HUDEP-2 (cell line): ENCODE data around the gene PLA2G4F.

ENCODE experiments used
- DNase-seq, 76 experiments: peaks; one replicate each; lab custom pipeline; 2025; ENCODE audit not compliant: unreplicated experiment in 76 of 76; lab: John Stamatoyannopoulos, UW

The PLA2G4F gene

DNA sequence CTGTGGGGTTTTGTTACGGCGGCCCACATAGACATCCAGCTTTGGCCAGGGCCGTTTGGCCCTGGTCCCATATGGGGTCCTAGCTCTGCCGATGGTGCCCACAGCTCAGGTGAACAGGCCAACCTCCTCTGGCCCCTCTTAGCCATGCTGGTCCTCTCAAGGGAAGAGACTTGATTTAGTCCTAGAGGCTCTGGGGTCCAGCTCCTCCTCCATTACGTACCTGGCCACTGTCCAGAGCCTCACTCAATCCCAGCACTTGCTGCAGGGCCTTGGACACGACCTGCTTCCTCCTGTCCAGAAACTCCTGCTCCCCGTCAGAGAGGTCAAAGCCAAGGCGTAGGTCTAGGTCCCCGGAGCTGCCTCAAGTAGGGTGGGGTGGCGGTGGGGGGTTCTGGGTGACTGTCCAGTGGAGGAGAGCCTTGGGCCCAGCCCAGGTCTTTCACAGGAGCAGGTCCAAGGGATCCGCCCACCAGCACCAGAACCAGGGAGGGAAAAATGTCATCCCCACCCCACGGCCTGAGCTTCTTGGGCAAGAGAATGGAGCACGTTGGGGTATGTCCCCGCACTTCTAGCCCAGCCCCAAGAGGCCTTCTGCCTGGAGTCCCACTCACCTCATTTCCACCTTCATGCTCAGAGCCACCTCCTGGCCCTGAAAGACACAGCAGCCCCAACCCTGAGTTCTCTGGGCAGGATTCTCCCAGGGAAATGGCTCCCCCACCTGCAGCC lies 6.8 kb downstream of the PLA2G4F start:
- no peak for DNase-seq

DNA sequence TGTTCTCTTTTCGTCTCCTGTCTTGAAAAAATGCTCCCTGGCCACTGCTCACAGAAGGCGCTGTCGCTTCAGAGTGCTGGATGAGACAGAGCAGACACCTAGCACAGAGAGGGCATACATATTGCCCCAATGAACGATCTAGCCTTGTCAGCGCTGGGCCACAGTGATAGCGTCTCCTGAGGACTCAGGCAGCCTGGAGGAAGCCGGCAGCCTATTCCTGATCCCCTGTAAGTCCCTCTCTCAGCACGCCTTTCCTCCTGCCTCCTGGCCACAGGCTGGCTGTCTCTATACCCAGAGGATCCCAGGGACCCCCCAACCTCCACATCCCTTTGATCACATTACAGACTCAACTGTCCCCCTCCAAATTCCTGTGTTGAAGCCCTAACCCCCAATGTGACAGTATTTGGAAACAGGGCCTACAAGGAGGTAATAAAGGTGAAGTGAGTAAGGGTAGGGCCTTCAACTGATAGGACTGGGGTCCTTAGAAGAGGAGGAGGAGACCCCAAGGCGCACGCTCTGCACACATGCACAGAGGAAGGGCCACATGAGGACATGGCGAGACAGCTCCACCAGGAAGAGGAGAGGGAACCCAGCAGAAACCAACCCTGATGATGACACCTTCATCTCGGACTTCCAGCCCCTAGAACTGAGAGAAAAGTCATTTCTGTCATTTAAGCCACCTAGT lies 7.5 kb downstream of the PLA2G4F start:
- no peak for DNase-seq

DNA sequence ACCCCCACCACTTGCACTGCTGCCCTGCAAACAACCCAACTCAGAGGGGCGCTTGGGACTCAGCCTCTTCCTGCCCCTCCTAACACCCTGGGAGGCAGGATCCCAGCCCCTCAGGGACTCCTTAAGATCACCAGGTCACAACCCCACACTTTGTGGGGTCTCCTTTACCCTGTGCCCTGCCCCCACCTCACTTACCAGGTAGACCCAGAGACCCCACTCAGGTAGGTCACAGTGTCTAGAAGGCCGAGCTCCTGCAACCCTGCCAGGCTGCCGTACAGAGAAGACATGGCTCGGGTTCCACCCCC lies 9.1 kb downstream of the PLA2G4F start:
- DNase-seq, result no peak

DNA sequence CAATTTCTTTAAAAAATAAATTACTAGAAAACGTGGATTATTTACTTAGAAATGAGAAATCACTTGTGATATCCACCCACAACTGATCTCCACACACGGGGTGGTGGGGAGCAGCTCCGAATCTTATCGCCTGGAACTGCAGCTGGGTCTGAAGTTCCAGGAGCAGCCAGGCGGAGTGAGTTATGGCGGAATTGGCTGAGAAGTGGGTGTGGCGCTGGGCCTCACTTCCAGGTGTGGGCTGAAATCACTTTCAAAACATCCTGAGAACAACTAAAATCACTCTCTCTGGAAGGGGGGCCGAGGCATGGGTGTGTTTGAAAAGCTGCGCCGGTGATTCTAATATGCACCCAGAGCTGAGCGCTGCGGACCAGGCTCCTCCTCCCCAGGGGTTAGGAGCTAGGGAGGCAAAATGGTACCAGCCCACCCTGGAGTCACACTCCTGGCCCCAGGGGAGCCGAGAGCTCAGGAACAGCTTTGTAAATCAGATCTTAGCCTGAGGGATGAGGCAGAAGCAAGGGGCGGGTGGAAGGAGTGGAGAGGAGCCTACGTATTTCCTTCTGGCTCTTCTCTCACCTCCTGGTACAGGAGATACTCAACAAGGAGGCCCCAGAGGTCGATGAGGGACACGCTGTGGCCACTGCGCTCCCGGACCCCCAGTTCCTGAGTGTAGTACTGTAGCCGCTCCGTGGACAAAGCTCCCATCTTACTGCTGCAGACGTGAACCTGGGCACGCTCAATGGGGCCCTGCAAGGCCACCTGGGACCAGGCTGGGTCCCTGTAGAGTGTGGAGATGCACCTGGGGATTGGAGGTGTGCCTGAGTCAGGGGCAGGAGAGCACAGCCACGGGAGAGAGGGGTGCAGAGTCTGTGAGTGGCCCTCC lies 9.6 kb downstream of the PLA2G4F start:
- DNase-seq, result no peak

DNA sequence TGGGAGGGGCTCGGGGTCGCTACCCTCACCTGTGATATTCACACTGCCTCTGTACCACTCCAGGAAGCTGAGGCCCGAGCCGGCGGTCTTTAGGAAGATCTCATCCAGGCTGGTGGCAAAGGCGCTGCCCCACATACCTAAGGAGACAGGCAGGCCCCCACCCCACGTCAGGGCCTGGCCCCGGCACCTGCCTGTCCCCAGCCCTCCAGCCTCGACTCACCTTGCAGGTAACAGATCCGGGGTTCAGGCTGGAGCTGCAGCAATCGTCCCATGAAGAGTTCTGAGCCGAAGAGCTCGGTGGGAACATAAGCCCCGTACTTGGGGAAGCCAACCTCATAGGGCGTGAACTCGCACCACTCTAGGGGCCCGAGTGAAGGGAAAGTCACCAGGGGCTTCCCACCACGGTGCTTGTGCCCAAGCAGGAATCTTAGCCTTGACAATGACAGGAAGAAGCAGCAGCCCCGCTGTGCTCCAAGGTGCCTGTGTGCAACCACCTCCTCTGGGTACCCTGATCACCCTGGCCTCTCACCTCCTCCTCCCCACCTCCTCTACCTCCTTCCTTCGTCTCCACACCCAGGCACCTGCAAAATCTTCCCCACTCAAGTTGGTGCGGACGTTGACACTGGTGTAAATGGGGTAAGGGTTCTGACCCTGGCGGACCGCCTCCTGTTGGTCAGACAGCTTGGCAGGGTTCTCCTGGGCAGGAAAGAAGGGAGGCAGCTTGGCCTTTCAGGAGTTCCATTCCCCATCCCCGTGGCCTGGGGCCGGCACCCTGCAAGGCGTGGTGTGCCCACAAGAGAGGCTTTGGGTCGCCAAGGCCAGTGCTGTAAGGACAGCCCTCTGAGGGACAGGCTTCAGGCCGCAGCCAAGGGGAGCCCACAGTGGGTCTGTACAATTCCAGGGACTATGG lies 10.6 kb downstream of the PLA2G4F start:
- DNase-seq, result no peak

DNA sequence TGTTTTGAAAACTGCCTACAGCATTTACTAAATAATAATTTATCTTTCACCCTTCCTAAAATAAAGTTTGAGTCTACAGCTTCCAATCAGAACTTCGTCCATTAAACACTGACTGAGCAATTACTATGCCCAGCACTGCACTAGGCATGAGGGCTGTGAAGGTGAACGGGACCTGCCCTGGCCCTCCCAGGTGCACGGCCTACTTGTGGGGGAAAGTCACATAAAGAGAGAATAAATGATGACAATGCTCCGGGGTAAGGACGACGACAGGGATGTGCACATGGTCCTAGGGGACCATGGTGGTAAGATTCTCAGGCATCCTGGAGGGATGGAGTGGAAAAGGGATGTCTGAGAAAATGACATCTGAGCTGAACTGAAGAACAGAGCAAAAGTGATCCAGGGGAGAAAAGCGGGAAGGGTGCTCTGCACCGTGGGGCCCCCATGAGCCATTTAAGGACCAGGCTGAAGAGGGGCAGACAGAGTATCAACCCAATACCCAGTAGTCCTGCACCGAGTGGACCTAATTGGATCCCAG lies 11.5 kb downstream of the PLA2G4F start:
- DNase-seq, result no peak

DNA sequence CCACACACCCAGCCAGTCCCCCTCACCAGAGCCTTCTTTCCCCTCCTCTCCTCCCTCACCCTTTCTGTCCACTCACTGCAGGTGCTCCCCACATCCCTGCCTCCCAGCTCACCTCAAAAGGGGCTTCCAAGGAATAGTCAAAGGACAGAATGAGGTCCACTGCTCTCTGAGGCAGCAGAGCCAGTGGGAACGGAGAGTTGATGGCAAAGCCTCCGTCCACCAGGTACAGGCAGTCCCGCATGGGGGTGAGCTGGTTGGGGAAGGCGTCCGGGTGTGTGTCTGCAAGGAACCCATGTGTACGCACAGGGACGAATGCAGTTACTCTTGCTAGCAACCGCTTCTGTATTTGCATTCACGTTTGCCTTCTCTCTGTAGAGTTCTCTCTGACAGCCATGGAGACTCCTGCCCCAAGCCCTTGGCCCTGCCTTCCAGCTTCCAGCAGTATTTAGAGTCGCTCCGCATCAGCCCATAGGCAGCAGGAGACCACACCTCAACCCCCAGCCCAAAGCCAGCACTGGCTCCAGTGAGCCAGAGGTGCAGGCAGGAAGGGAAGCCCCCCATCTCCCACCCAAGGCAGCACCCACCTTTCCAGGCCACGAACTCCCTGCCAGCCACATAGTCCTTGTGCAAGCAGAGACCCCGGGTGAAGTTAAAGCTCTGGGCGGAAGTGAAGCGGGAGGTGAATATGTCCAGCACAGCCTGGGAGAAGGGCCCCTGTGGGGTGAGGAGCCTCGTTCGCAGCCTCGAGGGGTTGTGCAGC lies 12.4 kb downstream of the PLA2G4F start:
- no peak for DNase-seq

DNA sequence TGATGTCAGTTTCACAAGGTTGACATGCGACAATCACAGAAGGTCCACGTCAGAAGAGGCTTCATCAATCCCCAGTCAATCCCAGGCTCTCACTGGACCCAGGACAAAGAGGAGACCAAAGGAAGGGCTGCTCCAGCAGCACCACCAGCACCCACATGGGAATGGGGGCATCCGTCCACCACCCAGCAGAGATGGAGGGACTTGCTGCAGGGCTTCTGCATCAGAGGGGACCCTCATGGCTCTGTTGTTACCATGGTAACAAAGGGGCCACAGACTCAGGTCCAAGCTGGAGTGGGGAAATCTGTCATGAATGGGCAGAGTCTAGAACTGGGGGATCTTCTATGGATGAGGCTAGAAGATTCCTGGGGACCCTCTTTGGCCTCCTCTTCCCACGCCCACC lies 13.1 kb downstream of the PLA2G4F start:
- no peak for DNase-seq

DNA sequence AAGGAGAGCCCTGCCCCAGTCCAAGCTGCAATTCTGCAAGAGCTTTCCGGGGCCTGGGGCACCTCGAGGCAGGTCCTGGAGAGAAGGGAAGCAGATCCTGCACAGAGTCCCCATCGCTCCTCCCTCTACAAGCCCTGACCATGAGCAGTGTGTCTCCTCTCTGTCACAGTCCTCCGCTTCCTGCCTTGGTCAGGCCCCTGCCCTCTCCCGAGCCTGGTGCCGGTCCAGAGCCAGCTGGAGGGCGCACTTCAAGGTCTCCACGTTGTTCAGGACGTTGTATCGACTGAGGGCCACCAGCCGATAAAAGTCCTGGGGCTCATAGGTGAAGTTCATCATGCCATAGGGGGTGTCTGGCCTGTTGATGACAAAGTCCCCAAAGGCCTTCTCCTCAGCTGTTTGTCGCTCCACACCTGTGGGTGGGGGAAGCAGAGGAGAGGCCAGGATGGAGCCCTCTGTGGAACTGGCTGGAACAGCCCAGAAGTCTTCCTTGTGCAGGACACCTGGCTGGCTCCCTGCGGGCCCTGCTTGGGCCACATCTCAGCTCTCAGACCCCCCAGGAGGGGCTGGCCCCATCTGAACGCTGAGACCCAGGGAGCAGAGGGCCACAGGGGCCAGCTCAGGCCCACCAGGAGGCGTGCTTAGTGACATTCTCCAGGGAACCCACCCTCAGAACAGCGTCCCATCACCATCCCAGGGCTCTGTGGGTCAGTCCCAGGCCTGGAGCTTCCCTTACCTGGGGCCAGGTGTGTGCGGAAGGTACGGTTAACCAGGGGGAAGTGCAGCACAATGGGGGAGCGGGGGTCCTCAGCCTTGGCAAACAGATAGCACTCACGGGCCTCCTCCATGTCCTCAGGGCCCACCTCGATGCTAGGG lies 14.4 kb downstream of the PLA2G4F start:
- no peak for DNase-seq

DNA sequence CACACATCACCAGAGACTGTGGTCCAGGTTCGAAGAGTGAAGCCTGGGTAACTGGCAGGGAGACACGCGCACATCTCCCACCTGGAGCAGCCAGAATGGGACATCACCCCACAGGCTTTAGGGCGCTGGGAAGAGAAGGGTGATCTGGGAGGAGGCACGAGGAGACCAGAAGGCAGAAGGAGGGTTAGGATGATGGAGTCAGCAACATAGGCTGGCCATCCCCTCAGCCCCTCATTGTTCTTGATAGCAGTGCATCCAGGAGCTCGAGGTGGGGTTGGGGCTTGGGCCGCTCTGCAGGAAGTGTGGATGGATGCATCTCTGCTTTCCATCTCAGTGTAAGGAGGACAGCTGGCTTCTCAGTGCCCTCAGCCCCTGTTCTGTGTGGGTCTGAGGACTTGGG lies 15.2 kb downstream of the PLA2G4F start:
- no peak for DNase-seq

DNA sequence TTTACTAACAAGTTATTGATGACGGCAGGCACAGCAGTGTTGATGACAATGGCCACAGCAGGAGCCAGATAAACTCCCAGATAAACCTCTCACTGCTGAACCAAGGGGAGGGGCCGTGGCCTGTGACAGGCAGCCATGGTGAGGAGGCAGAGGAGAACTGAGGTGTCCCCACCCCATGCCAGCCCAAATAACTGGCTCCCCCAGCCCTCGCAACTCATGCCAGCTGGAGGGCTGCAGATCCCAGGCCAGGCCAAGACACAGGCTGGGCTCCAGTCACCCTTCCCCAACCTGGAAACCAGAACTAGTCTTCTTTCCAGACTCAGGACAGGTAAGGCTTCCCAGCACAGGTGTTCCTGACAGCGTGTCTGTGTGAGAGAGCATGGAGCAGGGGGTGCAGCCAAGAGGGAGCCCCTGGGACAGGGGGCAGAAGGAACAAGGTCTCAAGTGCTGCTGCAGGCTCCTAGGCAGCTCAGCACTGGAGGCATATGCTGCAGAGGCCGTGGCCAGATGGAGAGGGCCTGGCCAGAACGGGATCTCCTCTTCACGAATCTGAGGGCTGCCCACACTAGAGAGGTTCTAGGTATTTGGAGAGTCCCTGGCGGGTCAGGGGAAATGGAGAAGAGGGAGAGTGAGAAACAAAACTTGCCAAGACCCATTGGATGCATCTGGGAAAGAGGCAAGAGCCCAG lies 15.9 kb downstream of the PLA2G4F start:
- peak in 9 of 76 experiments; percentile 2 to 22 (median 13) for DNase-seq

DNA sequence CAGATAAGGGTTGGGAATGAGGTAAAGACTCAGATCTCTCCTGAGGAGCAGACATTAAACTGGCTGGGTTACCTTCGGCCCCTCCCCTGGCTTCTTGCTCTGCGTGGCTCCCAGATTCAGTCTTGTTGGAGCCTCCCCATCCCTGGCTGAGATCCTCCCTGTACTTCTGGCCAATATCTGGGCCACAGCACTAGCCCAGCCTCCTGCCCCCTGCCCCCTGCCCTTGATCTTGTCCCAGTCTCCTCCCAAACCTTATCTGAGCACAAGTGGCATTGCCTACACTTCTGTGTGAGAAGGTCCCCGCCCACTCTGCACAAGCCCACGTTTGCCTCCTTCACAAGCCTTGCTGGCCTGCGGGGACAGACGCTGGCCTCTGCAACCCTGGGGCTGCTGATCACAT lies 16.8 kb downstream of the PLA2G4F start:
- DNase-seq, result peak in 32 of 76 experiments; percentile 5 to 50 (median 28)

DNA sequence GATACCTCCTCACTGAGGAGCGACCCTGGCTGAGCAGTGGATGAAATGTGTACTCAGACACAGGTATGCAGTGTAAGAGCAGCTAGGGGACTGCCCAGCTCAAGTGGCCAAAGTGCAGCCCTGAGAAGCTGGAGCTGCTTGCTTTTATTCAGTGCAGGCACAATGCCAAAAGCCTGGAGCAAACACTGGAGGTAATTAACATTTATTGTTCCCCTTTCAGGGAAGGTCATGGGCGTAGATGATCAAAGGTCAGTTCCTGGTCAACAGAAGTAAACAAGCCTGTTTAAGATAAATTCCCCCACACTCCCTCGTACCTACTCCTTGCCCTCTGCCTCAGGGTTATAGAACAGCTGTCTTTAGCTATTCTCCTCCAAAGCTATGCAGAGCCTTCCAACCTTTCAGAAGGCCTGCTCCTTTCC lies 17.5 kb downstream of the PLA2G4F start:
- peak in 1 of 76 experiments; percentile 6 for DNase-seq

DNA sequence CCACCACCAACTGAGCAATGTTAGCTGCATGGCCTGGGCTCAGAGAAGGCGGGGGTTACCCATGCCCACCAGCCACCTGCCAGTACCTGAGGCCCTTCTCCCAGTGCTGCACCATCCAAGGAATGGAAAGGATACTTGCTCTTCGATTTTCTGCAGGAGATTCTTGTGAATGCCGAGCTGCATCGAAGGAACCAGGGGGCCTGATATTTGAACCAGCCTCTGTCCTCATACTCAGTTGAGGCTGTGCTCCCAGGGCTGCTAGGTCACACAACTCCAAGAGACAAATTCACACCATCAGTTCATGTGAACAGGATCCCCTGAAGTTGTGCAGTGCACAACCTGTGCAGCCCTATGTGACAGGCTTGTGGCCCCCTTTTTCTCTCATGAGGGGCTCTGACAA lies 18.0 kb downstream of the PLA2G4F start:
- DNase-seq, result no peak

DNA sequence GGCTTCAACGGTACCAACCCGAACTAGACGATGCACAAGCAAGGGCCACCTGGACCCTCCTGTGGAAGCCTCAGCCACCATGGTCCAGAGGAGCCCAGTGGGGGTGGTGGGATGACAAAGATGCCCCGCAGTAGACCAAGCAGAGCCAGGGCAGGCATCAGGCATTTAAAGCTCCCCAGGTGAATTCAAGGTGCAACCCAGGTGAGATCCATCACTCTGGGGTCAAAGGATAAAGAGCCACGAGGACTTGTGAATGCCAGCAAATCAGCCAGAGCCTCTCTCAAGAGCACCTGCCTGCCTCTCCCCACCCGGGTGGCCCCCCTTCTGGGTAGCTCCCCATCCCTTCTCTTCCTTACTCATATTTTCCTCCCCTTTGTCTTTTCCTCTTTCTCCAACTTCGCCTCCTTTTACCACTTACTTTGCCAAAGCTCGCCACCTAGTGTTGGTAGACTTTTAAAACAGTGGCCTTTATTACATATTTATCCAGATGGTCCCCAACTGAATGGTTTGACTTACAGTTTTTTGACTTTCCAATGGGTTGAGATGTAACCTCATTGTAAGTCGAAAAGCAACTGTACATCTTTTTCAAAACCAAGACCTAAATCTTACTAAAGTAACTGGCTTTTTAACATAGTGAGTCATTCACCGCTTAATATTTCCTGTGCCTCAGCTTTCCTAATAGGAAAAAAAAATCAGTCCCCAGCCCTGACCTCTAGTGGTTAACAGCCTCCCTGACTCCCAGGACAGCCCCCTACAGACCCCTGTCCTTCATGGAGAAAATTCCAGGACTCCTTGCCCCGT lies 18.8 kb downstream of the PLA2G4F start:
- DNase-seq, result peak in 12 of 76 experiments; percentile 6 to 45 (median 26)

DNA sequence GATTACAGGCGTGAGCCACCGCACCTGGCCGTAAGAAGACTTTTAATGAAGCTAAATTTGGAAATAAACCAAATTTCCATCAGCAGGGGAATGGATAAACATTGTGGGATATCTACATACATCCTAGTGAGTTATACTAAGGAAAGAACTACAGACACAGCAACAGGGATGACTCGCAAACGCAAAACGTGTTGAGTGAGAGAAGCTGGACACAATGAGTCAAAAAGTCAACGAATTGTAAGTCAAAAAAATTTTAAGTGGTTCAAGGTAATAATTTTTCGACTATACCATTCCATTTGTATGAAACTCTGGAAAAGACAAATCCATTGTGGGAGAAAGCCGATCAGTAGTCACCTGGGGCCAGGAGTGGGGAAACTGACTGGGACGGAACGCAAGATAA lies 19.9 kb downstream of the PLA2G4F start:
- DNase-seq, result no peak

DNA sequence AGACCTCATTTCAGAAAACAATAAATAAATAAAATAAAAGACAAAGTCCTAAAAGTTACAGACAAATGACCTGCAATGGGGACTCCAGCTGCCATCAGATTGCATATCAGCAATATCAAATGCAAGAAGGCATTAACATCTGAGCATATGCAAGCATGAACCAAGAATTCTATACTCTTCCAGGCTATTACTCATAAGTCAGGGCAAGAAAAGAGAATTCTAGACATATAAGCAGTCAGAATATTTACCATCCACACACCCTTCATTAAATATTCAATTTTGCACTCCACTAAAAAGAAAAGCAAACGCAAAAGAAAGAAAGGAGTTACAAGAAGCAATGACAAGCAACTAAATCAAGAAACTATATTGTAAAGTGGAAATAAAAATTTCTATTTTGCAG lies 21.1 kb downstream of the PLA2G4F start:
- DNase-seq, result no peak
